ENCODE measurements around the gene RABGAP1L.

DNA sequence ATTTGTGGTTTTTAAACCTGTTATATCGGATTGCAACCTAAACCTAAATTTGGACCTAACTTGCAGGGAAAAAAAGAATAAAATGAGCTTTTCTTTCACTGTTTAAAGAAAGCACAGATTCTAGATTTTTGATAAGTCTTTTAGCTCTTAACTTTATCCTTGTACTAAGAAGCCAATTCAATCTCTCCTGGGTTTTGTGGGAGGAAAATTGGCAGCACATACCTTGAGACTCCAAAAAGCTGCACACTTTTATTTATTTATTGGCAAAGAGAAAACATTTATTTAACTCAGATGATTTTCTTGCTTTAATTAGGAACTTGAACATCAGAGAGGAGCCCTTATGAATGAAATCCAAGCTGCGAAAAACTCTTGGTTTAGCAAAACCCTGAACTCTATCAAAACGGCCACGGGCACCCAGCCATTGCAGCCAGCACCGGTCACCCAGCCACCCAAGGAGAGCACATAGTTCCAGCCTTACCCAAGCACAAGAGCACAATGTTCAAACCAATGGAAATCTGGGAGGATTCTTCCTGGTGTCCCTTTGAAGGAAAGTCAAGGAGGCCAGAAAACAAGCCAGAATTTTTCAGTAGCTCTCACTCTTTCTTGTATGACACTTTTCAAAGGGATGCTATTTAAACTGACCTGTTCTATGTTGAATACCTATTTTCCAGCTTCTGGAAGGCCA, 830.4 kb downstream of the RABGAP1L start:
- TF ChIP-seq, protein P1, sequence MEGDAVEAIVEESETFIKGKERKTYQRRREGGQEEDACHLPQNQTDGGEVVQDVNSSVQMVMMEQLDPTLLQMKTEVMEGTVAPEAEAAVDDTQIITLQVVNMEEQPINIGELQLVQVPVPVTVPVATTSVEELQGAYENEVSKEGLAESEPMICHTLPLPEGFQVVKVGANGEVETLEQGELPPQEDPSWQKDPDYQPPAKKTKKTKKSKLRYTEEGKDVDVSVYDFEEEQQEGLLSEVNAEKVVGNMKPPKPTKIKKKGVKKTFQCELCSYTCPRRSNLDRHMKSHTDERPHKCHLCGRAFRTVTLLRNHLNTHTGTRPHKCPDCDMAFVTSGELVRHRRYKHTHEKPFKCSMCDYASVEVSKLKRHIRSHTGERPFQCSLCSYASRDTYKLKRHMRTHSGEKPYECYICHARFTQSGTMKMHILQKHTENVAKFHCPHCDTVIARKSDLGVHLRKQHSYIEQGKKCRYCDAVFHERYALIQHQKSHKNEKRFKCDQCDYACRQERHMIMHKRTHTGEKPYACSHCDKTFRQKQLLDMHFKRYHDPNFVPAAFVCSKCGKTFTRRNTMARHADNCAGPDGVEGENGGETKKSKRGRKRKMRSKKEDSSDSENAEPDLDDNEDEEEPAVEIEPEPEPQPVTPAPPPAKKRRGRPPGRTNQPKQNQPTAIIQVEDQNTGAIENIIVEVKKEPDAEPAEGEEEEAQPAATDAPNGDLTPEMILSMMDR (IDR thresholded peaks at IDR 0.05; ENCODE audit: insufficient read depth, low read length, poor library complexity, severe bottlenecking), result no peak
- no peak for TF ChIP-seq EZH2phosphoT487 (conservative IDR thresholded peaks at IDR 0.05; ENCODE audit: low read length)
